Loucy (cell line): ENCODE results near the gene ANGPTL8.

ENCODE experiments used
- H2AFZ ChIP-seq: fragments of 200-600 bp; sonication (generic); 2 replicates; pipeline ENCODE4 v1.6.0; 2016; ENCODE audit warnings: antibody characterized with exemption, mild to moderate bottlenecking, low read length, moderate library complexity
- H3F3A ChIP-seq: fragments of 200-600 bp; 2 replicates; pipeline ENCODE4 v1.6.0; 2016; ENCODE audit warnings: antibody characterized with exemption, low read depth, mild to moderate bottlenecking
- H3K27me3 ChIP-seq: fragments of 200-600 bp; sonication (generic); 2 replicates; pipeline ENCODE4 v1.6.1; 2014; ENCODE audit warnings: low read length, mild to moderate bottlenecking; ENCODE audit not compliant: insufficient read depth, poor library complexity, severe bottlenecking
- H3K36me3 ChIP-seq: fragments of 200-600 bp; sonication (generic); 2 replicates; pipeline ENCODE4 v1.6.1; 2016; ENCODE audit warnings: low read length; ENCODE audit not compliant: insufficient read depth
- H3K4me1 ChIP-seq: fragments of 200-600 bp; sonication (generic); 2 replicates; pipeline ENCODE4 v1.5.1; 2014; ENCODE audit warnings: low read length, mild to moderate bottlenecking; ENCODE audit not compliant: insufficient read depth, poor library complexity, severe bottlenecking
- H3K4me2 ChIP-seq: fragments of 200-600 bp; sonication (generic); 2 replicates; pipeline ENCODE4 v1.6.0; 2014; ENCODE audit warnings: antibody characterized with exemption, low read length, low read depth, mild to moderate bottlenecking; ENCODE audit not compliant: poor library complexity, severe bottlenecking
- H3K4me3 ChIP-seq: fragments of 200-600 bp; sonication (generic); 2 replicates; pipeline ENCODE4 v1.5.1; 2014; ENCODE audit warnings: low read length, mild to moderate bottlenecking, mixed read lengths; ENCODE audit not compliant: poor library complexity, severe bottlenecking
- H3K79me2 ChIP-seq: fragments of 200-600 bp; sonication (generic); 2 replicates; pipeline ENCODE4 v1.6.1; 2014; ENCODE audit warnings: low read length; ENCODE audit not compliant: insufficient read depth
- H3K9ac ChIP-seq: fragments of 200-600 bp; sonication (generic); 2 replicates; pipeline ENCODE4 v1.6.0; 2014; ENCODE audit warnings: mild to moderate bottlenecking, low read depth, low read length, moderate library complexity; ENCODE audit not compliant: poor library complexity, severe bottlenecking
- H3K9me2 ChIP-seq: fragments of 200-600 bp; sonication (generic); replicated peaks from 2 replicates; pipeline ENCODE4 v1.6.1; 2016; ENCODE audit warnings: low read depth, low read length, mixed read lengths
- H3K9me3 ChIP-seq: fragments of 200-600 bp; sonication (generic); 2 replicates; pipeline ENCODE4 v1.6.1; 2014; ENCODE audit warnings: mild to moderate bottlenecking, antibody characterized with exemption, low read length, low read depth; ENCODE audit not compliant: insufficient read depth
- H4K20me1 ChIP-seq: fragments of 200-600 bp; sonication (generic); 2 replicates; pipeline ENCODE4 v1.6.0; 2014; ENCODE audit warnings: antibody characterized with exemption, low read length, mild to moderate bottlenecking; ENCODE audit not compliant: insufficient read depth, poor library complexity, severe bottlenecking
- EZH2phosphoT487 ChIP-seq: fragments of 200-600 bp; IDR thresholded peaks from 2 replicates; pipeline ENCODE4 v1.6.1; 2018; ENCODE audit warnings: antibody characterized with exemption, mild to moderate bottlenecking, moderate library complexity, borderline replicate concordance
- TF ChIP-seq, protein P1 (sequence below): fragments of 200-600 bp; sonication (generic); conservative IDR thresholded peaks from 2 replicates; pipeline ENCODE4 v1.5.1; 2014; ENCODE audit warnings: mild to moderate bottlenecking, antibody characterized with exemption, low read length

Gene ANGPTL8

DNA sequence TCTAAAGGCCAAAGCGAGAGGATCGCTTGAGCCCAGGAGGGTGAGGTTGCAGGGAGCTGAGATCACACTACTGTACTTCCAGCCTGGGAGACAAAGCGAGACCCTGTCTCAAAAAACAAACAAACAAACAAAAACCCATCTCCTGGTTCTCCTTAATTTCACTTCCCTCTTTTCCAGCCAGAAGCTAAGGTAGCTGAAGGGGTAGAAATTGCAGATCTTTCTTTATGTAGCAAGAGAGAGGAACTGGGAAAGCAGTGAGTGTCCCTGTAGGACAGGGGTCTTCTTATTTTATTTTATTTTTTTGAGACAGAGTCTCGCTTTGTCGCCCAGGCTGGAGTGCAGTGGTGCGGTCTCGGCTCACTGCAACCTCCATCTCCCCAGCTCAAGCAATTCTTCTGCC lies 52.0 kb downstream of the ANGPTL8 start:
- no peaks in the 10 kb centered on the region for H3K9me2 ChIP-seq
- no peaks in the 10 kb centered on the region for H3K27me3 ChIP-seq
- no peak overlapping the region for H3K4me2 ChIP-seq
- H2AFZ ChIP-seq: no peak overlapping the region
- H3K4me1 ChIP-seq: peaks cover 7% of the 10 kb centered on the region
- H3K36me3 ChIP-seq: no peaks in the 10 kb centered on the region
- no peak overlapping the region for H3K9ac ChIP-seq
- H3K79me2 ChIP-seq: no peaks in the 10 kb centered on the region
- H3F3A ChIP-seq: no peaks in the 10 kb centered on the region
- H3K4me3 ChIP-seq: no peak overlapping the region
- no peaks in the 10 kb centered on the region for H3K9me3 ChIP-seq
- H4K20me1 ChIP-seq: no peaks in the 10 kb centered on the region
- TF ChIP-seq EZH2phosphoT487: no peak
- TF ChIP-seq, protein P1, sequence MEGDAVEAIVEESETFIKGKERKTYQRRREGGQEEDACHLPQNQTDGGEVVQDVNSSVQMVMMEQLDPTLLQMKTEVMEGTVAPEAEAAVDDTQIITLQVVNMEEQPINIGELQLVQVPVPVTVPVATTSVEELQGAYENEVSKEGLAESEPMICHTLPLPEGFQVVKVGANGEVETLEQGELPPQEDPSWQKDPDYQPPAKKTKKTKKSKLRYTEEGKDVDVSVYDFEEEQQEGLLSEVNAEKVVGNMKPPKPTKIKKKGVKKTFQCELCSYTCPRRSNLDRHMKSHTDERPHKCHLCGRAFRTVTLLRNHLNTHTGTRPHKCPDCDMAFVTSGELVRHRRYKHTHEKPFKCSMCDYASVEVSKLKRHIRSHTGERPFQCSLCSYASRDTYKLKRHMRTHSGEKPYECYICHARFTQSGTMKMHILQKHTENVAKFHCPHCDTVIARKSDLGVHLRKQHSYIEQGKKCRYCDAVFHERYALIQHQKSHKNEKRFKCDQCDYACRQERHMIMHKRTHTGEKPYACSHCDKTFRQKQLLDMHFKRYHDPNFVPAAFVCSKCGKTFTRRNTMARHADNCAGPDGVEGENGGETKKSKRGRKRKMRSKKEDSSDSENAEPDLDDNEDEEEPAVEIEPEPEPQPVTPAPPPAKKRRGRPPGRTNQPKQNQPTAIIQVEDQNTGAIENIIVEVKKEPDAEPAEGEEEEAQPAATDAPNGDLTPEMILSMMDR: no peak
